HepG2 (cell line): Measurements from ENCODE around the gene CHD9NB. TPM values are rescaled to one million over a fixed set of nuclear protein-coding genes. Genes with fewer than 3 reads are reported as not detected.
A peak's percentile ranks its signal among the peaks of the same experiment; 100 is the strongest.

Source experiments
- ATF7 ChIP-seq, 2 experiments: fragments of 450-650 bp in 1 of 2; sonication (generic) in 1 of 2; formaldehyde crosslinking in 1 of 2; IDR thresholded peaks; 2 replicates each; pipeline versions ENCODE4 v1.4.0 to v1.6.1; 2016 to 2020; ENCODE audit warnings: antibody characterized with exemption in 1 of 2, mild to moderate bottlenecking in 1 of 2, missing genetic modification reagents in 1 of 2
- GABPA ChIP-seq, 2 experiments: IDR thresholded peaks; 2 replicates each; pipeline ENCODE4 v1.6.1; 2011 to 2016; ENCODE audit warnings: low read depth in 2 of 2, low read length in 1 of 2, missing biosample characterization in 1 of 2, missing genetic modification characterization in 1 of 2
- GPN1 ChIP-seq: sonication (generic); formaldehyde crosslinking; IDR thresholded peaks from 2 replicates; pipeline ENCODE4 v1.5.1; 2020; ENCODE audit warnings: missing genetic modification reagents, borderline replicate concordance
- GZF1 ChIP-seq: sonication (generic); formaldehyde crosslinking; IDR thresholded peaks from 2 replicates; pipeline ENCODE4 v1.5.1; 2020; ENCODE audit warnings: mild to moderate bottlenecking, missing genetic modification reagents
- HMGA1 ChIP-seq: sonication (generic); formaldehyde crosslinking; conservative IDR thresholded peaks from 2 replicates; pipeline ENCODE4 v1.4.0; 2020; ENCODE audit warnings: missing genetic modification reagents
- HNRNPLL ChIP-seq: fragments of 200-400 bp; formaldehyde crosslinking; IDR thresholded peaks from 2 replicates; pipeline ENCODE4 v1.6.1; 2017; ENCODE audit warnings: mild to moderate bottlenecking, low read depth, low read length; ENCODE audit not compliant: poor library complexity, severe bottlenecking
- IKZF1 ChIP-seq: fragments of 450-650 bp; IDR thresholded peaks from 2 replicates; pipeline ENCODE4 v1.7.1; 2016
- KAT2B ChIP-seq: fragments of 150-350 bp; IDR thresholded peaks from 2 replicates; pipeline ENCODE4 v1.6.1; 2014; ENCODE audit warnings: low read depth, low read length, borderline replicate concordance
- KDM2A ChIP-seq: sonication (generic); formaldehyde crosslinking; IDR thresholded peaks from 2 replicates; pipeline ENCODE4 v1.4.0; 2020; ENCODE audit warnings: low read depth, missing genetic modification reagents, borderline replicate concordance
- KLF9 ChIP-seq: IDR thresholded peaks from 2 replicates; pipeline ENCODE4 v1.6.1; 2016; ENCODE audit warnings: low read depth
- MAZ ChIP-seq, 2 experiments: sonication (generic) in 1 of 2; formaldehyde crosslinking in 1 of 2; IDR thresholded peaks; 2 replicates each; pipeline versions ENCODE4 v1.5.0 to v1.6.1; 2012 to 2020; ENCODE audit warnings: low read depth in 2 of 2, mild to moderate bottlenecking in 2 of 2, borderline replicate concordance in 1 of 2, improper control_type of control experiment in 1 of 2, low read length in 1 of 2, missing genetic modification reagents in 1 of 2, moderate library complexity in 1 of 2
- TBP ChIP-seq: sonication (generic); formaldehyde crosslinking; IDR thresholded peaks from 2 replicates; pipeline ENCODE4 v1.5.0; 2020; ENCODE audit warnings: missing genetic modification reagents
- TBX3 ChIP-seq: fragments of 450-650 bp; IDR thresholded peaks from 2 replicates; pipeline ENCODE4 v1.6.1; 2017; ENCODE audit warnings: antibody characterized with exemption, mild to moderate bottlenecking, inconsistent platforms, borderline replicate concordance
- WIZ ChIP-seq: sonication (generic); formaldehyde crosslinking; IDR thresholded peaks from 2 replicates; pipeline ENCODE4 v1.5.1; 2020; ENCODE audit warnings: mild to moderate bottlenecking, missing genetic modification reagents
- YEATS4 ChIP-seq: sonication (generic); formaldehyde crosslinking; IDR thresholded peaks from 2 replicates; pipeline ENCODE4 v1.4.0; 2020; ENCODE audit warnings: missing genetic modification reagents, borderline replicate concordance
- ZFP36L2 ChIP-seq: sonication (generic); formaldehyde crosslinking; IDR thresholded peaks from 2 replicates; pipeline ENCODE4 v1.4.0; 2020; ENCODE audit warnings: missing genetic modification reagents
- ZFP62 ChIP-seq: sonication (generic); formaldehyde crosslinking; IDR thresholded peaks from 2 replicates; pipeline ENCODE4 v1.4.0; 2020; ENCODE audit warnings: missing genetic modification reagents
- ZNF232 ChIP-seq: sonication (generic); formaldehyde crosslinking; IDR thresholded peaks from 2 replicates; pipeline ENCODE4 v1.4.0; 2020; ENCODE audit warnings: missing genetic modification reagents, borderline replicate concordance
- ZNF280B ChIP-seq: sonication (generic); formaldehyde crosslinking; IDR thresholded peaks from 2 replicates; pipeline ENCODE4 v1.5.0; 2020; ENCODE audit warnings: missing genetic modification reagents, mild to moderate bottlenecking, borderline replicate concordance
- ZNF292 ChIP-seq: sonication (generic); formaldehyde crosslinking; IDR thresholded peaks from 2 replicates; pipeline ENCODE4 v1.8.1; 2022; ENCODE audit warnings: mild to moderate bottlenecking, low read depth, missing genetic modification reagents, borderline replicate concordance
- ZNF34 ChIP-seq: sonication (generic); formaldehyde crosslinking; IDR thresholded peaks from 2 replicates; pipeline ENCODE4 v1.4.0; 2020; ENCODE audit warnings: mild to moderate bottlenecking, missing genetic modification reagents, borderline replicate concordance
- ZNF549 ChIP-seq: sonication (generic); formaldehyde crosslinking; IDR thresholded peaks from 2 replicates; pipeline ENCODE4 v1.5.0; 2020; ENCODE audit warnings: missing genetic modification reagents
- polyA plus RNA-seq, 8 experiments: library from polyadenylated mRNA; depleted of rRNA in 3 of 8; stranded (reverse) in 7 of 8; unstranded in 1 of 8; fragments of >200 nt; fragmentation: Illumina TruSeq in 4 of 8; extraction: Trizol in 4 of 8; gene quantifications; 2 replicates each; pipeline versions ENCODE4 v1.2.1 to v1.2.3, GENCODE V29; 2011 to 2016; ENCODE audit warnings: low read depth in 4 of 8, missing spikeins in 1 of 8, mixed read lengths in 1 of 8; ENCODE audit not compliant: insufficient read depth in 1 of 8
- total RNA-seq, 5 experiments: library from RNA; depleted of rRNA; stranded (reverse); fragments of >200 nt; fragmentation: Illumina TruSeq; extraction: Trizol; gene quantifications; 2 replicates each; pipeline ENCODE4 v1.2.3, GENCODE V29; 2016; ENCODE audit warnings: low read depth in 1 of 5
- TF ChIP-seq, protein P1 (sequence below): fragments of 450-650 bp; IDR thresholded peaks from 2 replicates; pipeline ENCODE4 v1.6.1; 2016
- TF ChIP-seq, protein P2 (sequence below): sonication (generic); formaldehyde crosslinking; IDR thresholded peaks from 2 replicates; pipeline ENCODE4 v1.5.0; 2020; ENCODE audit warnings: mild to moderate bottlenecking, missing genetic modification reagents, borderline replicate concordance

Gene CHD9NB
- total and polyA plus RNA-seq, 2 of the 13 experiments (the other 11 are each of a cell fraction or from before 2014, with no cell fraction given), result 0.17 to 0.18 TPM

GRCh38 chr16:53099318-53100130 is 46.8 kb upstream of the CHD9NB start (continued):
- TF ChIP-seq, protein P1, sequence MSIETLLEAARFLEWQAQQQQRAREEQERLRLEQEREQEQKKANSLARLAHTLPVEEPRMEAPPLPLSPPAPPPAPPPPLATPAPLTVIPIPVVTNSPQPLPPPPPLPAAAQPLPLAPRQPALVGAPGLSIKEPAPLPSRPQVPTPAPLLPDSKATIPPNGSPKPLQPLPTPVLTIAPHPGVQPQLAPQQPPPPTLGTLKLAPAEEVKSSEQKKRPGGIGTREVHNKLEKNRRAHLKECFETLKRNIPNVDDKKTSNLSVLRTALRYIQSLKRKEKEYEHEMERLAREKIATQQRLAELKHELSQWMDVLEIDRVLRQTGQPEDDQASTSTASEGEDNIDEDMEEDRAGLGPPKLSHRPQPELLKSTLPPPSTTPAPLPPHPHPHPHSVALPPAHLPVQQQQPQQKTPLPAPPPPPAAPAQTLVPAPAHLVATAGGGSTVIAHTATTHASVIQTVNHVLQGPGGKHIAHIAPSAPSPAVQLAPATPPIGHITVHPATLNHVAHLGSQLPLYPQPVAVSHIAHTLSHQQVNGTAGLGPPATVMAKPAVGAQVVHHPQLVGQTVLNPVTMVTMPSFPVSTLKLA, result peak; percentile 29; the same call in 1 of the 2 replicates
- TF ChIP-seq TBX3 (no peak), GZF1 (CRISPR knock-in tag) (no peak), ATF7 (IDR thresholded peaks at IDR 0.05) (no peak), ATF7 (CRISPR knock-in tag; IDR thresholded peaks at IDR 0.05) (0 out of 2 replicates have a peak, but pooled peaks have one; percentile 5), KAT2B (no peak), ZNF549 (no peak), ZFP36L2 (no peak), GABPA (IDR thresholded peaks at IDR 0.05; ENCODE audit: low read depth, low read length) (no peak), GABPA (CRISPR knock-in tag; IDR thresholded peaks at IDR 0.05; ENCODE audit: low read depth) (peak; percentile 62), KLF9 (CRISPR knock-in tag) (no peak; the same call in 1 of the 2 replicates), HMGA1 (CRISPR knock-in tag) (no peak), ZNF232 (CRISPR knock-in tag) (0 out of 2 replicates have a peak, but pooled peaks have one; percentile 28), ZNF292 (CRISPR knock-in tag) (peak; percentile 86), ZFP62 (CRISPR knock-in tag) (no peak), ZNF34 (CRISPR knock-in tag) (no peak; the same call in 1 of the 2 replicates), ZNF280B (CRISPR knock-in tag) (0 out of 2 replicates have a peak, but pooled peaks have one; percentile 56), TBP (CRISPR knock-in tag) (no peak), KDM2A (peak; percentile 66), MAZ (IDR thresholded peaks at IDR 0.05; ENCODE audit: borderline replicate concordance, low read depth, low read length) (peak; percentile 71), MAZ (CRISPR knock-in tag; IDR thresholded peaks at IDR 0.05; ENCODE audit: low read depth) (peak; percentile 50; the same call in 1 of the 2 replicates), WIZ (CRISPR knock-in tag) (no peak), IKZF1 (no peak), YEATS4 (CRISPR knock-in tag) (peak; percentile 69; the same call in 1 of the 2 replicates), HNRNPLL (peak; percentile 69), GPN1 (CRISPR knock-in tag) (no peak)
- TF ChIP-seq, protein P2, sequence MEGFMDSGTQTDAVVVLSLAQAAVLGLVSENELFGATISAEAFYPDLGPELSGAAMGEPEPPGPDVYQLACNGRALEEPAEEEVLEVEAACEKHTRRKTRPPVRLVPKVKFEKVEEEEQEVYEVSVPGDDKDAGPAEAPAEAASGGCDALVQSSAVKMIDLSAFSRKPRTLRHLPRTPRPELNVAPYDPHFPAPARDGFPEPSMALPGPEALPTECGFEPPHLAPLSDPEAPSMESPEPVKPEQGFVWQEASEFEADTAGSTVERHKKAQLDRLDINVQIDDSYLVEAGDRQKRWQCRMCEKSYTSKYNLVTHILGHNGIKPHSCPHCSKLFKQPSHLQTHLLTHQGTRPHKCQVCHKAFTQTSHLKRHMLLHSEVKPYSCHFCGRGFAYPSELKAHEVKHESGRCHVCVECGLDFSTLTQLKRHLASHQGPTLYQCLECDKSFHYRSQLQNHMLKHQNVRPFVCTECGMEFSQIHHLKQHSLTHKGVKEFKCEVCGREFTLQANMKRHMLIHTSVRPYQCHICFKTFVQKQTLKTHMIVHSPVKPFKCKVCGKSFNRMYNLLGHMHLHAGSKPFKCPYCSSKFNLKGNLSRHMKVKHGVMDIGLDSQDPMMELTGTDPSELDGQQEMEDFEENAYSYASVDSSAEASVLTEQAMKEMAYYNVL (CRISPR knock-in tag), result peak; percentile 71; the same call in 1 of the 2 replicates
